Mucosa of stomach (tissue), 1 donor: Measurements from ENCODE around the gene PAF1.
"Not testable (repeated sequence)": the region's sequence is repeated elsewhere in the genome, so short reads cannot be mapped to it uniquely, and the experiment has no call there.

Source experiments
- H3K27me3 ChIP-seq: one replicate; pipeline ENCODE4 v1.7.0; 2013; ENCODE audit warnings: mild to moderate bottlenecking, low read length; ENCODE audit not compliant: control insufficient read depth, insufficient read depth
- H3K36me3 ChIP-seq: one replicate; pipeline ENCODE4 v1.7.0; 2013; ENCODE audit warnings: low read length; ENCODE audit not compliant: control insufficient read depth, insufficient read depth
- H3K4me1 ChIP-seq: one replicate; pipeline ENCODE4 v1.7.0; 2013; ENCODE audit warnings: mild to moderate bottlenecking, low read length; ENCODE audit not compliant: control insufficient read depth, insufficient read depth
- H3K4me3 ChIP-seq: one replicate; pipeline ENCODE4 v1.7.0; 2013; ENCODE audit warnings: low read length
- H3K9ac ChIP-seq: one replicate; pipeline ENCODE4 v1.7.0; 2013; ENCODE audit warnings: mild to moderate bottlenecking, low read length, moderate library complexity
- H3K9me3 ChIP-seq: one replicate; pipeline ENCODE4 v1.7.0; 2013; ENCODE audit warnings: mild to moderate bottlenecking, low read length, moderate library complexity; ENCODE audit not compliant: control insufficient read depth
- donor health status: Pancreatic carcinoma.

Gene PAF1

GRCh38 chr19:39347332-39348164 is 43.4 kb downstream of the PAF1 start:
- Histone ChIP-seq H3K4me1 (peaks cover 14% of the 10 kb centered on the region), H3K36me3 (no peaks in the 10 kb centered on the region), H3K9me3 (no peaks in the 10 kb centered on the region), H3K4me3 (no peak overlapping the region), H3K27me3 (no peaks in the 10 kb centered on the region), H3K9ac (no peak overlapping the region)

- Histone ChIP-seq H3K27me3 (no peaks in the 10 kb centered on the region), H3K4me3 (no peak overlapping the region), H3K36me3 (no peaks in the 10 kb centered on the region), H3K4me1 (peaks cover 17% of the 10 kb centered on the region), H3K9me3 (no peaks in the 10 kb centered on the region), H3K9ac (no peak overlapping the region)
Observed at GRCh38 chr19:39345956-39346355, 45.0 kb downstream of the PAF1 start.

DNA sequence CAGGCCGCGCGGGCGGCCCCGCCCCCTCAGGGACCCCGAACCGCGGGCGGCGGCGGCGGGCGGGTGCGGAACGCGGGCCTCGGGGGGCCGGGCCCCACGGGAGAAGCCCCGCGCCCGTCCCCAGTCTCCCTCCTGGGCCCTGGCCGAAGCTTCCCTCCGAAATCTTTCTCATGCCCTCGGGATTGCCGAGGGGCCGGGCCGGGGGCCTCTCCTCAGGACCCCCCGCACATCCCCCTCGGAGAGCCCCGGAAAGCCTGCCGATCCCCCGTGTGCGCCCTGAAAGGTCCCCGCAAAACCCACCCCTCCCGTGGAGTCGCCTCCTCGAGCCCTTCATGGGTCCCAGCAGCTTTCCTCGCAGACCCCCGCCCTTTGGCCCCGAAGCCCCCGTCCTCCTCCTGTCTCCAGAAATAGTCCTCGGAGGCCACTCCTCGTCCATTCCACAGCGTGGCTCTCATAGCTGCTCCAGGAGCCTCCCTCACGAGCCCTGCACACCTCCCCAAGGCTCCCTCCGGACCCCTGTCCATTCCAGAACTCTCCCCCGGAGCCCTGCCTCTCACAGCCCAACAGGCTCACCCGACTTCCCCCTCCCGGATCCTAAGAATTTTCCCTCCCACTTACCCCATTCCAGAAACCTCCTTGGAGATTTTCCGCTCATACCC is 48.1 kb downstream of the PAF1 start:
- peak overlapping the region; percentile 79 for H3K9ac ChIP-seq
- no peaks in the 10 kb centered on the region for H3K9me3 ChIP-seq
- H3K27me3 ChIP-seq, result no peaks in the 10 kb centered on the region
- H3K36me3 ChIP-seq, result no peaks in the 10 kb centered on the region
- H3K4me1 ChIP-seq, result peaks cover 20% of the 10 kb centered on the region
- H3K4me3 ChIP-seq, result peak overlapping the region; percentile 57

- no peaks in the 10 kb centered on the region for H3K27me3 ChIP-seq
- H3K36me3 ChIP-seq, result no peaks in the 10 kb centered on the region
- peak within 1 kb of the TSS; percentile 79 for H3K9ac ChIP-seq
- H3K4me1 ChIP-seq, result peaks cover 20% of the 10 kb centered on the region
- H3K4me3 ChIP-seq, result peak within 1 kb of the TSS; percentile 76
- H3K9me3 ChIP-seq, result no peaks in the 10 kb centered on the region
Observed at GRCh38 chr19:39341719-39342604, 48.9 kb downstream of the PAF1 start, which contains the start of gene SAMD4B. SAMD4B (plus strand) TSS chr19:39342421; CDS start chr19:39356894, 14,473 bp downstream.

DNA sequence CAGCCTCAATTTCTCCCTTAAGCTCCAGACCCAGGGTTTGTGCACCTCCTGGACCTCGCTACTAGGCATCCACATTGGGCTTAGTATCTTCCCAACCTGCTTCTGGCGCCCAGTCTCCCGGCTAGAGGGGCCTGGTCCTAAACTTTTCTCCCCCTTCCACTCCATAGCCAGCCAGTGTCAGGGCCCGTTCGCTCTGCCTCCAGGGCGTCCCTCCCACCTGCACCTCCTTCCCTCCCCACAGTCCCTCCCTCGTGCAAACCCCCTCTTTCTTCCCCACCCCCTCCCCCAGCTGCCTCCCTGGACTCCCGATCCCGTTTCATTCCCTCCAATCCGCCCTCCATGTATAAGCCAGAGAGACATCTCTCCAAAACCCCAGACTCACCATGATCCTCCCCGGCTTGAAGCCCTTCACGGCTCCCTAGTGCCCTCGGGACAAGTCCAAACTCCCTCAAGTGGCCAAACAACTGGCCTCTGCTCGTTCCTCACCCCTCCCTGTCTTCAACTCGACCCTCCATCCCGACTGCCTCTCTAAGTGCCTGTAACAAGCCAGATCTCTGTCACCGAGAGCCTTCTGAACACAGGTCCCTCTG is 49.7 kb downstream of the PAF1 start:
- Histone ChIP-seq H3K9ac (peak overlapping the region; percentile 64), H3K9me3 (no peaks in the 10 kb centered on the region), H3K27me3 (no peaks in the 10 kb centered on the region), H3K4me3 (peak overlapping the region; percentile 76), H3K36me3 (no peaks in the 10 kb centered on the region), H3K4me1 (peaks cover 20% of the 10 kb centered on the region)

DNA sequence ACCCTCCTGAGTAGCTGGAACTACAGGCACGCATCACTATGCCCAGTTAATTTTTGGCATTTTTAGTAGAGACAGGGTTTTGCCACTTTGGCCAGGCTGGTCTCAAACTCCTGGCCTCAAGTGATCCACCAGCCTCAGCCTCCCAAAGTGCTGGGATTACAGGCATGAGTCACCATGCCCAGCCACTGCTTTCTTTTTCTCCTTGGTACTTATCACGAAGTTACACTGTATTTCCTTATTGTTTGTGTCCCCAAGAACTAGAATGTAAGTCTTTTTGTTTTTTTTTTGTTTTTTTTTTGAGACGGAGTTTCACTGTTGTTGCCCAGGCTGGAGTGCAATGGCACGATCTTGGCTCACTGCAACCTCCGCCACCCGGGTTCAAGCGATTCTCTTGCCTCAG is 50.8 kb downstream of the PAF1 start:
- peaks cover 20% of the 10 kb centered on the region for H3K4me1 ChIP-seq
- H3K36me3 ChIP-seq, H3K27me3 ChIP-seq, H3K4me3 ChIP-seq, H3K9me3 ChIP-seq, H3K9ac ChIP-seq: not testable (repeated sequence)

DNA sequence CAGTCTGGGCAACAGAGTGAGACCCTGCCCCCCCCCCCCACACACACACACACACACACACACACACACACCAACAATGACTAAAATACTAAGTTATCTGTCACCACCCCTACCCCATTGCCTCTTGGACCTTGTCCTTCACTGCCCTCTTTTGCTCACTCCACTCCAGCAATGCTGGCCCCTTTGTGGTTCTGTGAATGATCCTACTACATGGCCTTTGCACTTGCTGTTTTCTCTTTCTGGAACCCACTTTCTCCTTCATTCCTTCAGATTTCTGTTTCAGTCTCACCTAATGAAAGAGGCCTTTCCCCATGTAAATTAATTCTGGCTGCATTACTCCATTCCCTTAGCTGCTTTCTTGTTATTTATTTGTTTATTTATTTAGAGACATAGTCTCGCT is 51.2 kb downstream of the PAF1 start:
- H3K36me3 ChIP-seq, result no peaks in the 10 kb centered on the region
- no peak overlapping the region for H3K9ac ChIP-seq
- no peak overlapping the region for H3K4me3 ChIP-seq
- no peaks in the 10 kb centered on the region for H3K27me3 ChIP-seq
- H3K9me3 ChIP-seq, result no peaks in the 10 kb centered on the region
- H3K4me1 ChIP-seq, result peaks cover 20% of the 10 kb centered on the region

DNA sequence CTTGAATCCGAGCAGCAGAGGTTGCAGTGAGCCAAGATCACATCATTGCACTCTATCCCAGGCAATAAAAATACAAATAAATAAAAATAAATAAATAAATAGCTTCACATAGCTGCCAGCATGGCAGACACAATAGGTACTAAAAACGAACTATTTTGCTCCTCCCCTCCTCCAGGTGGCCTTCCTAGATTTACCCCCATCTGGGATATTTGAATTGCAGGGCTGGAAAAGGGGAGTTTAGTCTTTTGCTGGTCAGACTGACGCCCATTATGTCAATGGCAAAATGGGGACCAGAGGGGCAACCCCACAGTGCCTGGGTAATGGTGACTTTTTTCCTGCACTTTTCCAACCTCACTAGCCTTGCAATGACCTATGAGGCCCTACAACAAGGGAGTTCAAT is 54.4 kb downstream of the PAF1 start:
- Histone ChIP-seq H3K4me3 (no peak overlapping the region), H3K4me1 (peaks cover 6% of the 10 kb centered on the region), H3K27me3 (no peaks in the 10 kb centered on the region), H3K36me3 (no peaks in the 10 kb centered on the region), H3K9me3 (no peaks in the 10 kb centered on the region), H3K9ac (no peak overlapping the region)
